ENCODE results near the gene ZNF33A. TPM values are rescaled to one million over a fixed set of nuclear protein-coding genes. Genes with fewer than 3 reads are reported as not detected.

The ZNF33A gene
- total and polyA plus RNA-seq, 2 experiments from 2014 or later = 20.3 to 32.6 TPM

- Histone ChIP-seq H3F3A (replicated peaks; ENCODE audit: low read depth) (no peaks in the 10 kb centered on the region), H3K79me2 (replicated peaks; ENCODE audit: insufficient read depth) (no peaks in the 10 kb centered on the region), H3K4me2 (no peak overlapping the region), H2AFZ (no peak overlapping the region), H3K4me3 (no peak overlapping the region), H4K20me1 (replicated peaks; ENCODE audit: insufficient read depth) (no peaks in the 10 kb centered on the region), H3K27ac (ENCODE audit: low read depth) (no peak overlapping the region), H3K4me1 (ENCODE audit: insufficient read depth) (no peaks in the 10 kb centered on the region), H3K27me3 (ENCODE audit: insufficient read depth) (no peaks in the 10 kb centered on the region), H3K36me3 (ENCODE audit: insufficient read depth) (no peaks in the 10 kb centered on the region; the same call in 1 of the 2 replicates), H3K9me2 (ENCODE audit: insufficient read depth) (no peaks in the 10 kb centered on the region)
- H3K9me3 Mint-ChIP-seq = peaks cover 76% of the 10 kb centered on the region
- DNase-seq (ENCODE audit: low spot score) = no peak
- no peak for ATAC-seq
- H3K36me3 Mint-ChIP-seq (ENCODE audit: low read depth) = peaks cover 30% of the 10 kb centered on the region
- no peaks in the 10 kb centered on the region; the same call in 2 of the 3 replicates for H3K4me1 Mint-ChIP-seq
- no peak overlapping the region for H3K27ac Mint-ChIP-seq
- no peak overlapping the region for H3K4me3 Mint-ChIP-seq
- TF ChIP-seq ZNF331 (CRISPR knock-in tag; IDR thresholded peaks at IDR 0.05; ENCODE audit: low read depth) (no peak), POLR2AphosphoS5 (IDR thresholded peaks at IDR 0.05; ENCODE audit: low read depth) (no peak), JUNB (IDR thresholded peaks at IDR 0.05; ENCODE audit: unreplicated experiment) (no peak), CREB1 (CRISPR knock-in tag; IDR thresholded peaks at IDR 0.05; ENCODE audit: low read depth) (no peak), REST (IDR thresholded peaks at IDR 0.05; ENCODE audit: unreplicated experiment) (no peak), NANOG (IDR thresholded peaks at IDR 0.05; ENCODE audit: borderline replicate concordance) (no peak), EZH2 (IDR thresholded peaks at IDR 0.05; ENCODE audit: low read depth, unreplicated experiment) (no peak), STAT1 (IDR thresholded peaks at IDR 0.05; ENCODE audit: unreplicated experiment) (no peak)
- TF ChIP-seq, protein P1, sequence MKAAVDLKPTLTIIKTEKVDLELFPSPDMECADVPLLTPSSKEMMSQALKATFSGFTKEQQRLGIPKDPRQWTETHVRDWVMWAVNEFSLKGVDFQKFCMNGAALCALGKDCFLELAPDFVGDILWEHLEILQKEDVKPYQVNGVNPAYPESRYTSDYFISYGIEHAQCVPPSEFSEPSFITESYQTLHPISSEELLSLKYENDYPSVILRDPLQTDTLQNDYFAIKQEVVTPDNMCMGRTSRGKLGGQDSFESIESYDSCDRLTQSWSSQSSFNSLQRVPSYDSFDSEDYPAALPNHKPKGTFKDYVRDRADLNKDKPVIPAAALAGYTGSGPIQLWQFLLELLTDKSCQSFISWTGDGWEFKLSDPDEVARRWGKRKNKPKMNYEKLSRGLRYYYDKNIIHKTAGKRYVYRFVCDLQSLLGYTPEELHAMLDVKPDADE (IDR thresholded peaks at IDR 0.05) = no peak
- TF ChIP-seq, protein P2, sequence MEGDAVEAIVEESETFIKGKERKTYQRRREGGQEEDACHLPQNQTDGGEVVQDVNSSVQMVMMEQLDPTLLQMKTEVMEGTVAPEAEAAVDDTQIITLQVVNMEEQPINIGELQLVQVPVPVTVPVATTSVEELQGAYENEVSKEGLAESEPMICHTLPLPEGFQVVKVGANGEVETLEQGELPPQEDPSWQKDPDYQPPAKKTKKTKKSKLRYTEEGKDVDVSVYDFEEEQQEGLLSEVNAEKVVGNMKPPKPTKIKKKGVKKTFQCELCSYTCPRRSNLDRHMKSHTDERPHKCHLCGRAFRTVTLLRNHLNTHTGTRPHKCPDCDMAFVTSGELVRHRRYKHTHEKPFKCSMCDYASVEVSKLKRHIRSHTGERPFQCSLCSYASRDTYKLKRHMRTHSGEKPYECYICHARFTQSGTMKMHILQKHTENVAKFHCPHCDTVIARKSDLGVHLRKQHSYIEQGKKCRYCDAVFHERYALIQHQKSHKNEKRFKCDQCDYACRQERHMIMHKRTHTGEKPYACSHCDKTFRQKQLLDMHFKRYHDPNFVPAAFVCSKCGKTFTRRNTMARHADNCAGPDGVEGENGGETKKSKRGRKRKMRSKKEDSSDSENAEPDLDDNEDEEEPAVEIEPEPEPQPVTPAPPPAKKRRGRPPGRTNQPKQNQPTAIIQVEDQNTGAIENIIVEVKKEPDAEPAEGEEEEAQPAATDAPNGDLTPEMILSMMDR (conservative IDR thresholded peaks at IDR 0.05; ENCODE audit: low read depth in 2 of 2) = no peak
- no peaks in the 10 kb centered on the region for H3K27me3 Mint-ChIP-seq (ENCODE audit: insufficient read depth, low read depth, poor library complexity)
Observed at GRCh38 chr10:37972396-37972795, 38.1 kb upstream of the ZNF33A start.
